NCI-H446 treated with DMSO at 0.1 percent for 48 hours (cell line): ENCODE data around the gene IFIT5.
"Not testable (repeated sequence)": the region's sequence is repeated elsewhere in the genome, so short reads cannot be mapped to it uniquely, and the experiment has no call there.

Source experiments
- DNase-seq: peaks from one replicate; lab custom pipeline; 2025; lab: John Stamatoyannopoulos, UW

Gene IFIT5

DNA sequence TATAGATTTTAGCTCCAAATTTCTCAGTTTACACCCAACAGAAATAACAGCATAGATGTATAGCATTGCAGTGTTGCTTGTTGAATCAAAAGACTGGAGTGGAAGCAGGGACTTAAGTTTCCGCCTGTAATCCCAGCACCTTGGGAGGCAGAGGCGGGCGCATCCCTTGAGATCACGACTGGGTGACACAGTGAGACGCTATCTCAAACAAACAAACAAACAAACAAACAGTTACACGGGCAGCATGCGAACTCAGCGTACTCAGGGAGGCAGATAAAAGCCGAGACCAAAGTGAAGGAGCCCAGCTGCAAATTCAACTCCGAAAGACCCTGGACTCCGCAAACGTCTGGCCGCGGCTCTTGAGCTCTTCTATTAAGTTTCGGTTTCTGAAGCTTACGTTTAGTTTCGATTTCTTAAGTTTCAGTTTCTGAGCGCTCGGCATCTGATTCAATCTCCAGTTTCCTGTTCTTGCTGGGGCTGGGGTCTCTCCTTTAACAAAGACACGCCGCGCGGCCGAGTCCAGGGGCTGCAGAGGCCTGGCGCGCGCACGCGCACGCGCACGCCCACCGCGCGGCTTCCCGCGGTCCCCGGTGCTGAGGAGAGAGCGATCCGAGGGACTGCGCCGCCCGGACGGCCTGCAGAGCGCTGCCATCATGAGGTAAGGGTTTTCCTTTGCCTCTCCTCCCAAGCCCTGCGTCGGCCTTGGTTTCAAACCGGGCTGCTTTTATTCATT, at the start of gene IFIT5:
TSS of gene IFIT5 (plus strand) at position 423 of the 733 bp plus-strand sequence. CDS start at position 654, 231 bp downstream.
- DNase-seq: peak; percentile 11

DNA sequence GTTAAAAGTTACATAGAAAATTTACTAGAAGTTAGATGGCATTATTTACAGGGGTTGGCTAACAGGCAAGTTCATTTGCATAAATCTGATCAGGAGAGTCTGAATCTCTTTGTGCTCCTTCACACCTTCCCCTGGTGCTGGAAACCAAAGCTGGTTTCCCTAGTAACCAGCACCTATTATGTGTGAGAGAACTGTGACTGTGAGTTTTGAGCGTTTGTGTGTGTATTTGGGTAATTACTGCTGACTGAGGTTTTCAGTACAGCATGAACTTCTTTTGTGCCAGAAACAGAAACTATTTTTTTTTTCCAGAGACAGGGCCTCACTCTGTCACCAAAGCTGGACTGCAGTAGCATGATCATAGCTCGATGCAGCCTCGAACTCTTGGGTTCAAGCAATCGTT, 46.8 kb upstream of the IFIT5 start:
- DNase-seq: no peak

GRCh38 chr10:89368129-89368528, 46.2 kb upstream of the IFIT5 start:
- DNase-seq: no peak

GRCh38 chr10:89369156-89370105, 44.9 kb upstream of the IFIT5 start:
- no peak for DNase-seq

DNA sequence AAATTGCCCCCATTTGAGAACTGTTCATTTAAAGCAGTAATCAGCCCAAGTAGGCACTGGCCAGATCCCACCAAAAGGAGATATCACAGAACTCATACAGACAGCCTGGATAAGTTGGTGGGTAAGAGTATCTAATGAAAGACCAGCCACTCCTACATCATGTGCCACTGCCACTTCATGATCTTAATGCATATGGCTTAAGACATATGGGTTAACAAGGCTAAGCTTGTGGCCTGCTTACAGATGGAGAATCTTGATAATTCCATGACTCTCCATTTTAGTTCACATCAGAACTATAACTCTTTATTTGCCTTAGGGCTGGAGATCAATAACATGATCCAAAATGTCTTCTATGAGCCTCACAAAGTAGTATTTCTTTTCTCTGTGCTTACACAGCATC, 43.3 kb upstream of the IFIT5 start:
- no peak for DNase-seq

DNA sequence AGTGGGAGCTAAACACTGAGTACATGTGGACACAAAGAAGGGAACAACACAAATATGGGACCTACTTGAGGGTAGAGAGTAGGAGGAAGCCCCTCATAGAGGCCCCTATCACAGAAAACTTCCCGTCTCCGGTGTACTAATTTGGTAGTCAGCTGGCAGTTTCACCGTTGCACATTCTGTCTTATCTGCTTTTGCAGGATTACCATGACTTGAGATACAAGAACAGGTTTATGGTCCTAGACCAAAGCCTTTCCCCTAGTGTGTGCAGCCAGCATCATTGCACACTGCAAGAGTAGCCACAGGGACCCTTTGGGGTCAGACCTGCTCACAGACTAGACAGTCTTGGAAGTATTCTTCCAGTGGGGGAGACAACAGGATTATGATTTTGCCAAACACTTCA, 42.4 kb upstream of the IFIT5 start:
- no peak for DNase-seq

DNA sequence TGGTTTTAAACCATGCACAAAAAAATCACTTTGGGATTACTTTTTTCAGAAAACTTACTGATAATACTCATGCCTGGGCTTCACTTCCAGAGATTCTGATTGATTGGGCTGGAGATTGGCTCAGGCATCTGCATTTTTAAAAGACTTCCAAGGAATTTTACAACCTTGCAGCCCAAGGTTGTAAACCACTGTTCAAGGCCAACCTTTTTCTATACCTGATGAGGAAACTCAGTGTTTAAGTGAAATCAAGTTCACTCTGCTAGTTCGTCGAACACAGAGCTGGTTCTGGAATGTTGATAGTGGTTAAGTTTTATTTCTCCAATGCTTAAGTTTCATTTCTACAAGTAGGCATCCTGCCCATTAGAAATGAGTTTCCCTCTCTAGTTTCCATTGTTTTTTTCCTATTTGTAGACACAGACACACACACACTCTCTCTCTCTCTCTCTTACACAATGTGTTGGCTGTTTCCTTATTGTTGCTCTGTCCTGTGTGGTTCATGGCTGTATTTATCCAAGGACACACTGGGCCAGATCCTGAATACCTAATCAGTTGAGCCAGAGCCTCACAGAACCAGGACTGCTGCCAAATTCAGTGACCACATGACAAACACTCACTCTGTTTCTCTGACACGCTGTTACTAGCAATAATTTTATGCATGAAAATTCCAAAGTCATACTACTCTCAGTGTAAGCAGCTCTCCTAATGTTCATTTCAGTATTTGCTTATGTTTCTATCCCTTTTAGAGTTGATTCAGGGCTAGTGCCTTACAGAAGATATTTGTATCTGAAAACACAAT, 40.3 kb upstream of the IFIT5 start:
- no peak for DNase-seq

DNA sequence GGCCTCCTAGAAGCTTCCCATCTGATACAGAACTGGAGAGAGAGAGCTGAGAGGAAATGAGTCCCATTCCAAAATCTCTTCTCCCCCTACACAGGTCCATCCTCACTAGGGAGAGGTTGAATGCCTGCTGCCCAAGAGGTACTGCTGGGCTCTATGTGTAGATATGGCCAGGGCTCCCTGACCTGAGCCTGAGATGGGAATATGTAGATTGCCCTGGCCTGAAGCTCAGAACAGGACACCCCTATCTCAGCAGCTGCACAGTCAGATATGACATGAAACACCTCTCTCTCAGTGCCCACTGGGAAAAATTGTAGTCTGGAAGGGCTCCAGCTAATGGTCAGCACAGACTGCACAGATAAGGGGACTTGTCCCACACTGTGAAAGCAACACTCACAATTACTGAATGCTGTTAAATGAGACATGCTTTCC, 39.6 kb upstream of the IFIT5 start:
- DNase-seq: no peak

DNA sequence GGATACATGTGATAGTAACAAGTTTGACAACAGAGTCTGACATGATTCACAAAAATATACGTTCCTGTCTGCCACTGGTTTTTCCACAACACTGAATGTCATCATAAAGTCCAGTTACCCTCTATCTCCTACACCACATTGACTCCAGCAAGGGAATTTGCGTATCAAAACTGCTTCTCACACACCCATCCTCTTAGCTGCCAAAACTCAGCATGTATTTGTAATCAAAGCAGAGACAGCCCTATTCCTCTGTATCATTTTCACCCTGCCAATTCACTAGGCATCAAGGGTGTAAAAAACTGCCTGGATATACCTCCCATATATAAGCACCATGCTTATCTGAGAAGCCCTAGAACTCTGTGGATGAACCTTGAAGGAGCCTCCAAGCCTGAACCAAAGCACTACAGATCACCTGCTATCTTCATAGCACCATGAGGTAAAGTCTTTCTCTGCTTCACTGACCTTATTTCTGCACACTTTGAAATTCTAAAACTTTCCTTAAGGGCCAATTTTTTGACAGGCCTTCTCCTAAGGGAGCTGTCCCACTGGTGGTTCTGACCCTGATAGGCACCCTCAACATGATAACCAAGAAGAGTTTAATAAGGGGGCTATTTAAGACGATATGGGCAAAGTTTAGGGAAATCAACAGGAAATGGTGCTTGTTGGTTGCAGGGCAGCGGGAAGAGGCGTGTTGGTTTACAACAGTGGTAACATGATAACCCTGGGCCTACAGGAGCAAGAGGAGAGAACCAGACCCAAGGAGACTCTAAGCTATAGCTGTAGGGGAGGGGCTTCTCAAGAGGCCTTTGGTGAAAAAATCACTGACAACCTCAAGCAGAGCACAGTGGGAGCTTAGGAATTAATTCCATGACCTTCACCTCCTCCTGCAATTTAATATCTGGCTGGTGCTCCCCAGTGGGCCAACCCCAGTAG, 36.4 kb upstream of the IFIT5 start, which contains the start of gene IFIT1B:
TSS of gene IFIT1B (plus strand) at position 352 of the 933 bp plus-strand sequence. CDS start at position 432, 80 bp downstream.
- DNase-seq: no peak

DNA sequence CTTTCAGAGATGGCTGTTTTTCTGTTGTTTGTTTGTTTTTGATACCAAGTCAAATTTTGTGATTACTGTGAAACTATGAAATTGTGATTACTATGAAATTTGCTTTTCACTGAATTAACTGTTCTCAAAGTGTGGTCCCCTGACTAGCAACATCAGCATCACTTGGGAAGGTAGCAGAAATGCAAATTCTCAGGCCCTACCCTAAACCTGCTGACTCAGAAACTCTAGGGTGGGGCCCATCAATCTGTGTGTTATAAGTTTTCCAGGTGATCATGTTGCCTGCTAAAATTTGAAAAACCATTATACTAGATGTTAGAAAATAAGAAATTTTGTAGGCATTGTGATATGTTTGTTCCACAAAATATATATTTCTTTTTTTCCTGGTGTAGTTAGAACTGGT, 35.3 kb upstream of the IFIT5 start:
- no peak for DNase-seq

GRCh38 chr10:89382757-89383156, 31.6 kb upstream of the IFIT5 start:
- DNase-seq: no peak

GRCh38 chr10:89384474-89385340, 29.7 kb upstream of the IFIT5 start:
- DNase-seq: no peak

DNA sequence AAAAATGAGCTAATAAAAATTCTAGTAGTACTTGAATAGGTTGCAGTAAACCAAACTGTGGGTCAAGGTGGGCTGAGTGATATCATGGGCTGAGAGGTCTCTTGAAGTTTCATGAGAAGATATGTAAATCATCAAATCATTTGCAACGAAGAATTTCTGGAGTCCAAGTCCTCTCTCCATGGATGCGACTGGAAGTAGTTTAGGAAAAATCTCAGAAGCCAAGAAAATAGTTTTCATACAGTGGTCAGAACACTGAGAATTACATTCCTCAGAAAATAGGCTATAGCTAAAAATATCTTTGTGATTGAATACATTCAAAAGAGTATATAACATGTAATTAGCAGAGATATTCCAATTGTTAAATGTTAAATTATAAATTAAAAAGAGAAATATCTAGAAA, 25.6 kb upstream of the IFIT5 start:
- no peak for DNase-seq

DNA sequence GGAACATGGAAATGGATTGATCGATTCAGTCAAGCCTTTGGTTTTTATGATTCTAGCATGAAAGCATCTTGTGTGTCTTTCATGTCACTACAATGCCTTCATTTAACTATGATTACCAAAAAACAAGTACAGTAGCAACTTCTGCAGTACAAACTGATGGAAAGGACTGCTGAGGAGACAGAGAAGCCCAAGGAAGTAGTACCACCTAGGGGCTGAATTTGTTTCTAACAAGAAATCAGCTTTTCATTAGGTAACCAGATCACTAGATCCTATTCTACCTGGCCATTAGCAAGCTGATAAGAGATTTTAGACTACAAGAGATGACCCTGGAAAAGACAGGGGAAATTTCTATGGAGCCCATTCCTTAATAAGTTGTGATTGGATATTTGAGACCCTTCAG, 25.1 kb upstream of the IFIT5 start:
- DNase-seq: no peak

GRCh38 chr10:89390476-89391225, 23.7 kb upstream of the IFIT5 start:
- no peak for DNase-seq

- not testable (repeated sequence) for DNase-seq
These were observed 23.2 kb upstream of the IFIT5 start for GRCh38 chr10:89391226-89391576.

- no peak for DNase-seq
These were observed 22.2 kb upstream of the IFIT5 start, which contains the start of gene IFIT1 for GRCh38 chr10:89391907-89392756. Gene IFIT1, plus strand, starts transcription at chr10:89392623. Its CDS starts 90 bp downstream, at chr10:89392713.

DNA sequence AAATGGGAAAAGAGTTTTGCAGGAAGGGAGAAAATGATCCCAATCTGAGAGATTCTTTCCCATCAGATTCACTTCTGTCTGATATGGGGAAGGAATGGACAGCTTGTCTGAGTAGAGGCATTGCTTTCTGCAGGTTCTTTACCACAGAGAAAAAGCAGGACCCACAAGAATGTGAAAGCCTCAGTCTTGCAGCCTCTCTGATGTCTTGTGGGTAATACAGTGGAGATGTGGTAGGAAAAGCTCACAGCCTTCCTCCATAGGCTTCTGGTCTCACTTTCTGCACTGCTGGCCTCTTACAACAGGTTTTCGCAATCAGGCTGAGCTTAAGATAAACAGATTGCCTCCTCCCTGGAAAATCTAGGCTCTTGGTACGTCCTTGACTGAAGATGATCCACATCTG, 21.4 kb upstream of the IFIT5 start:
- no peak for DNase-seq
